Tibial nerve (tissue), 4 donors: ENCODE results near the gene EXOC3L1. TPM values are rescaled to one million over a fixed set of nuclear protein-coding genes. Genes with fewer than 3 reads are reported as not detected.

Experiments used
- DNase-seq, 2 donors: peaks; one replicate each; pipeline ENCODE4 v3.0.0-alpha.2; 2019; ENCODE audit warnings: low spot score in 2 of 2
- H3K27ac ChIP-seq, 4 donors: fragments of 200-600 bp; sonication (generic) in 3 of 4; one replicate each; pipeline ENCODE4 v1.5.1; 2017 to 2019; ENCODE audit warnings: mild to moderate bottlenecking in 1 of 4
- H3K27me3 ChIP-seq, 2 donors: fragments of 200-600 bp; sonication (generic) in 1 of 2; one replicate each; pipeline versions ENCODE4 v1.5.1 to v1.6.0; 2017 to 2019
- H3K36me3 ChIP-seq, 3 donors: fragments of 200-600 bp; sonication (generic); one replicate each; pipeline ENCODE4 v1.5.1; 2018 to 2019
- H3K4me1 ChIP-seq, 4 donors: fragments of 200-600 bp; sonication (generic) in 3 of 4; one replicate each; pipeline ENCODE4 v1.5.1; 2017 to 2019
- H3K4me3 ChIP-seq, 4 donors: fragments of 200-600 bp; sonication (generic) in 3 of 4; one replicate each; pipeline ENCODE4 v1.5.1; 2017 to 2019; ENCODE audit warnings: mild to moderate bottlenecking in 1 of 4, moderate library complexity in 1 of 4
- H3K9me3 ChIP-seq, 4 donors: fragments of 200-600 bp; sonication (generic) in 3 of 4; one replicate each; pipeline ENCODE4 v1.5.1; 2017 to 2019
- CTCF ChIP-seq, 5 experiments: fragments of 200-600 bp in 3 of 5; fragments of 450-650 bp in 2 of 5; sonication (generic) in 3 of 5; IDR thresholded peaks; one replicate each; pipeline ENCODE4 v1.5.1; 2016 to 2019; ENCODE audit warnings: antibody characterized with exemption in 5 of 5, mild to moderate bottlenecking in 3 of 5, moderate library complexity in 2 of 5
- EP300 ChIP-seq, 2 donors: sonication (generic); formaldehyde crosslinking; IDR thresholded peaks; one replicate each; pipeline ENCODE4 v1.6.1; 2017; ENCODE audit warnings: antibody characterized with exemption in 2 of 2, mild to moderate bottlenecking in 1 of 2
- POLR2A ChIP-seq, 2 donors: fragments of 450-650 bp; IDR thresholded peaks; one replicate each; pipeline ENCODE4 v1.6.1; 2017; ENCODE audit warnings: antibody characterized with exemption in 2 of 2, mild to moderate bottlenecking in 2 of 2, moderate library complexity in 2 of 2
- WGBS, 2 donors: methylation state at CpG; one replicate each; pipeline ENCODE4 v1.1.5; 2018; 5-methylcytosine and 5-hydroxymethylcytosine counted together
- total RNA-seq, 4 donors: library from RNA; depleted of rRNA; stranded (reverse); fragments of >200 nt; gene quantifications; one replicate each; pipeline ENCODE4 v1.1.0, GENCODE V29; 2016

The EXOC3L1 gene
- total RNA-seq, 4 donors from 2014 or later: 0.66 to 3.9 (median 2.6) TPM

GRCh38 chr16:67210069-67210937, 20.4 kb upstream of the EXOC3L1 start:
- H3K27ac ChIP-seq: no peak overlapping the region
- H3K27me3 ChIP-seq: no peaks in the 10 kb centered on the region
- 89 to 92% methylated on average over 23 to 25 of the region's 25 CpGs for WGBS, 2 donors
- no peak overlapping the region for H3K4me3 ChIP-seq
- TF ChIP-seq CTCF (IDR thresholded peaks at IDR 0.05) (no peak), EP300 (IDR thresholded peaks at IDR 0.05) (no peak), POLR2A (IDR thresholded peaks at IDR 0.05) (no peak)
- peaks cover 0 to 89% (median 0%) of the 10 kb centered on the region in 3 donors for H3K36me3 ChIP-seq
- DNase-seq: no peak
- no peaks in the 10 kb centered on the region for H3K4me1 ChIP-seq
- no peaks in the 10 kb centered on the region for H3K9me3 ChIP-seq

- H3K27ac ChIP-seq: no peak overlapping the region
- H3K27me3 ChIP-seq: no peaks in the 10 kb centered on the region
- DNase-seq: no peak
- H3K4me1 ChIP-seq: no peaks in the 10 kb centered on the region
- 80 to 84% methylated on average over 8 of the region's 8 CpGs for WGBS, 2 donors
- no peaks in the 10 kb centered on the region for H3K9me3 ChIP-seq
- H3K4me3 ChIP-seq: no peak overlapping the region
- no peak for TF ChIP-seq EP300 (IDR thresholded peaks at IDR 0.05)
- peaks cover 0 to 86% (median 0%) of the 10 kb centered on the region in 3 donors for H3K36me3 ChIP-seq
These were observed 19.6 kb upstream of the EXOC3L1 start for GRCh38 chr16:67209565-67209964.

- H3K9me3 ChIP-seq: no peaks in the 10 kb centered on the region
- DNase-seq: no peak
- TF ChIP-seq EP300 (IDR thresholded peaks at IDR 0.05): no peak
- no peak for TF ChIP-seq POLR2A (IDR thresholded peaks at IDR 0.05)
- no peak for TF ChIP-seq CTCF (IDR thresholded peaks at IDR 0.05)
- H3K4me1 ChIP-seq: no peaks in the 10 kb centered on the region
- no peak overlapping the region for H3K27ac ChIP-seq
- 91 to 93% methylated on average over 8 to 9 of the region's 11 CpGs for WGBS, 2 donors
- H3K4me3 ChIP-seq: no peak overlapping the region
- peaks cover 0 to 86% (median 0%) of the 10 kb centered on the region in 3 donors for H3K36me3 ChIP-seq
- no peaks in the 10 kb centered on the region for H3K27me3 ChIP-seq
These were observed 18.4 kb upstream of the EXOC3L1 start for GRCh38 chr16:67208154-67208896.

DNA sequence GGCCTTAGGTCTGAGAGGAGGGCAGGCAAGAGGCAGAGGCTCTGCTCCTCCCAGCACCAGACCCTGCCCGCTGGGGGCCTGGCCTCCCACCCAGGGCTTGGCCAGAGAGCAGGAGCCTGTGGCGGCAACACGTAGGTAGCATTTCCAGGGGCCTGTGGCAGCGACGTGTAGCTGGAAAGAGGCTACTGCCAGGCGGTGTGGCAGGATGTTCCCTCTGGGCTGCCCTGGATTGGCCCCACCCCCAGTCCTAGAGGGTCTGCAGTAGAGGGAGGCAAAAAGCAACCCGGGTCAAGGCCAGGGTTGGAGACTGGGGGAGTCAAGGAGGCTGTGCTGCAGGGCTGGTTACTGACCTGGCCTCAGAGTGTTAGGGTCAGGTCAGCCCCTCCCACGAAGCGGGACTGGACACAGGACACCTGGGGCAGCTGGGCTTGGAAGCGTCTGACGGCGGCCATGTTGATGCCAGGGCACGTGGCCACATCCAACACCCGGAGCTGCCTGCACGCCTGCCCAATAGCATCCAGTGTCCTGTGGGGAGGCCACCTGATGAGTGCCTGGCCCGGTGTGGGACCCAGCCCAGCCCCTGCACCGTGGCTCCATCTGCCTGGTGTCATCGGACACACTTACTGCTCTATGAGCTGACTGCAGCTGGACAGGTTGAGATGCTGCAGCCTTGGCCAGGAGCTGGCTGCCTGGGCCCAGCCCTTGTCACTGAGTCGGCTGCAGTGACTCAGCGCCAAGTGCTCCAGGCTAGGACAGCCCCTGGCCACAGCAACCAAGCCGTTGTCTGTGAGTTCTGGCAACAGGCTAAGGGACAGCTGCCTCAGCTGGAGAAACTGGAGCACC, 17.5 kb upstream of the EXOC3L1 start:
- no peak overlapping the region for H3K4me3 ChIP-seq
- no peaks in the 10 kb centered on the region for H3K9me3 ChIP-seq
- TF ChIP-seq CTCF (IDR thresholded peaks at IDR 0.05) (no peak), POLR2A (IDR thresholded peaks at IDR 0.05) (no peak), EP300 (IDR thresholded peaks at IDR 0.05) (no peak)
- DNase-seq: no peak
- H3K4me1 ChIP-seq: no peaks in the 10 kb centered on the region
- WGBS, 2 donors: 71 to 73% methylated on average over 15 to 16 of the region's 21 CpGs
- peaks cover 0 to 88% (median 0%) of the 10 kb centered on the region in 3 donors for H3K36me3 ChIP-seq
- H3K27ac ChIP-seq: no peak overlapping the region
- no peaks in the 10 kb centered on the region for H3K27me3 ChIP-seq

DNA sequence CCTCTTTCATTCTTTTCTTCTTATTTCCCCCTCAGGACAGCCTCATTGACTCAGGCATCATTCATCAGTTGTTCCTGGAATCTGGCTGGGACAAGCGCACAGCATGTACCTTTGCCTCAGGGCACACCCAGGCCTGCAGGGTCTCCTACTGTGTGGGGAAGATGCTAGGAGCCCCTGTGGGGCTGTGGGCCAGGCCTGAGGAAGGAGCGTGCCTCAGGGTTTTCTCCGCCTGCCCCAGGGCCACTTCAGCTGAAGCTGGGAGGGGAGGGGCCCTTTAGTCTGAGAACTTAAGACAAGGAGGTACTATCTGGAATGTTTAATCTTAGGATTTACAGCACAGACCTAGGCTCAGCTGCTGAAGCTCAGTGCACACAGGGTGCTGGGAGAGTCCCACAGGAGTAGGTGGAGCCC, 16.9 kb upstream of the EXOC3L1 start:
- H3K27ac ChIP-seq: no peak overlapping the region
- no peak overlapping the region for H3K4me3 ChIP-seq
- no peaks in the 10 kb centered on the region for H3K9me3 ChIP-seq
- 74 to 84% methylated on average over 3 of the region's 3 CpGs for WGBS, 2 donors
- H3K36me3 ChIP-seq: peaks cover 0 to 92% (median 0%) of the 10 kb centered on the region in 3 donors
- no peaks in the 10 kb centered on the region for H3K27me3 ChIP-seq
- no peaks in the 10 kb centered on the region for H3K4me1 ChIP-seq
- TF ChIP-seq CTCF (IDR thresholded peaks at IDR 0.05): no peak
- DNase-seq: no peak
